Vagina (tissue), 2 donors: ENCODE data around the gene MDM1.

Source experiments
- CTCF ChIP-seq, 3 experiments: fragments of 450-650 bp in 2 of 3; fragments of 200-600 bp in 1 of 3; sonication (generic) in 1 of 3; IDR thresholded peaks; one replicate each; pipeline ENCODE4 v1.5.1; 2017 to 2019; ENCODE audit warnings: antibody characterized with exemption in 3 of 3, mild to moderate bottlenecking in 2 of 3, moderate library complexity in 2 of 3
- POLR2A ChIP-seq, 2 donors: fragments of 450-650 bp; IDR thresholded peaks; one replicate each; pipeline ENCODE4 v1.6.1; 2017; ENCODE audit warnings: antibody characterized with exemption in 2 of 2, mild to moderate bottlenecking in 2 of 2, moderate library complexity in 2 of 2
- POLR2AphosphoS5 ChIP-seq, 2 donors: sonication (generic); formaldehyde crosslinking; IDR thresholded peaks; one replicate each; pipeline ENCODE4 v1.9.0; 2017; ENCODE audit warnings: antibody characterized with exemption in 2 of 2, mild to moderate bottlenecking in 2 of 2, low read depth in 1 of 2; ENCODE audit not compliant: insufficient read depth in 1 of 2

DNA sequence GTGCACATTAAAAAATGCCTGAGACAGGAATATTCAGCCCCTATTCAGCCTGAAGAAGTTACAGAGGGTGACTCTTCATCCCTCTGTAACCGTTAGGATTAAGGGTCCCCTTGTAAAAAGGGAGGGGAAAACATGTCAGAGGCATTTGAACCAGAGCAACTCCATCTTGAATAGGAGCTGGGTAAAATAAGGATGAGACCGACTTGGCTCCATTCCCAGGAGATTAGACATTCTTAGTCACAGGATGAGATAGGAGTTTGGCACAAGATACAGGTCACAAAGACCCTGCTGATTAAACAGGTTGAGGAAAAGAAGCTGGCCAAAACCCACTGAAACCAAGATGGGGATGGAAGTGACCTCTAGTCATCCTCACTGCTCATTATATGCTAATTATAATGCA lies 19.9 kb upstream of the MDM1 start:
- TF ChIP-seq CTCF (IDR thresholded peaks at IDR 0.05) (no peak), POLR2AphosphoS5 (IDR thresholded peaks at IDR 0.05; ENCODE audit: insufficient read depth in 1 of 2, low read depth in 1 of 2) (no peak), POLR2A (IDR thresholded peaks at IDR 0.05) (no peak)
